ENCODE data around the gene STARD10. TPM values are rescaled to one million over a fixed set of nuclear protein-coding genes. Genes with fewer than 3 reads are reported as not detected.
A peak's percentile ranks its signal among the peaks of the same experiment; 100 is the strongest.

The STARD10 gene
- total RNA-seq, 4 donors from 2014 or later, result 39.1 to 103 (median 71.1) TPM

- Histone ChIP-seq H3K36me3 (no peaks in the 10 kb centered on the region), H3K9me3 (no peaks in the 10 kb centered on the region), H3K27ac (no peak overlapping the region), H3K27me3 (no peaks in the 10 kb centered on the region), H3K4me1 (peaks cover 6 to 9% of the 10 kb centered on the region in 2 donors), H3K4me3 (no peak overlapping the region)
- ATAC-seq (no peak), DNase-seq (no peak)
- TF ChIP-seq POLR2A (IDR thresholded peaks at IDR 0.05), result no peak
- no peak for TF ChIP-seq CTCF (IDR thresholded peaks at IDR 0.05 in 4 of 5, conservative IDR thresholded peaks at IDR 0.05 in 1 of 5)
- in situ Hi-C loops (cut with MboI; ENCODE audit: low sequenced_read_pairs in 4 of 4) (loop anchor here (5.0 to 10.0 kb wide), 4 partner anchors 56 to 448 kb away; partner anchors contain the start of gene STARD10 (in 1 of the 4)), intact Hi-C loops (cut with DNase I; ENCODE audit: low total_unique reads) (no loop called here)
Measured at GRCh38 chr11:72726266-72727220, 67.3 kb downstream of the STARD10 start.

- intact Hi-C loops (cut with DNase I; ENCODE audit: low total_unique reads), result loop anchor here (1.0 to 2.0 kb wide), 3 partner anchors 68 to 451 kb away; partner anchors contain the start of gene ATG16L2
- Histone ChIP-seq H3K4me1 (peaks cover 14 to 18% of the 10 kb centered on the region in 2 donors), H3K9me3 (no peaks in the 10 kb centered on the region), H3K27me3 (no peaks in the 10 kb centered on the region), H3K36me3 (no peaks in the 10 kb centered on the region), H3K4me3 (no peak overlapping the region), H3K27ac (peak overlapping the region in 1 of 4 donors; percentile 10)
- TF ChIP-seq CTCF (IDR thresholded peaks at IDR 0.05 in 4 of 5, conservative IDR thresholded peaks at IDR 0.05 in 1 of 5), result no peak
- no peak for TF ChIP-seq POLR2A (IDR thresholded peaks at IDR 0.05)
- in situ Hi-C loops (cut with MboI; ENCODE audit: low sequenced_read_pairs in 4 of 4), result loop anchor here (5.0 to 10.0 kb wide), 4 partner anchors 57 to 449 kb away; partner anchors contain the start of gene STARD10 (in 1 of the 4)
- ATAC-seq, result no peak
- DNase-seq, result no peak
Measured at GRCh38 chr11:72725724-72726028, 68.2 kb downstream of the STARD10 start.

GRCh38 chr11:72724851-72725723, 68.8 kb downstream of the STARD10 start:
- TF ChIP-seq POLR2A (IDR thresholded peaks at IDR 0.05) (no peak), CTCF (IDR thresholded peaks at IDR 0.05 in 4 of 5, conservative IDR thresholded peaks at IDR 0.05 in 1 of 5) (peak; percentile 87 to 93 (median 92))
- H3K4me1 ChIP-seq, result peaks cover 20 to 24% of the 10 kb centered on the region in 2 donors
- in situ Hi-C loops (cut with MboI; ENCODE audit: low sequenced_read_pairs in 4 of 4) (loop anchor here (5.0 to 25.0 kb wide), 5 partner anchors 57 to 462 kb away; partner anchors contain the start of gene STARD10 (in 2 of the 4)), intact Hi-C loops (cut with DNase I; ENCODE audit: low total_unique reads) (loop anchor here (1.0 to 2.0 kb wide), 3 partner anchors 68 to 452 kb away; partner anchors contain the start of gene ATG16L2)
- peak; percentile 34 to 40 for ATAC-seq
- no peaks in the 10 kb centered on the region for H3K36me3 ChIP-seq
- peak; percentile 49 to 69 for DNase-seq
- no peaks in the 10 kb centered on the region for H3K27me3 ChIP-seq
- peak overlapping the region in 1 of 4 donors; percentile 10 for H3K27ac ChIP-seq
- H3K4me3 ChIP-seq, result no peak overlapping the region
- no peaks in the 10 kb centered on the region for H3K9me3 ChIP-seq

GRCh38 chr11:72724021-72724551, 69.8 kb downstream of the STARD10 start:
- Histone ChIP-seq H3K27me3 (no peaks in the 10 kb centered on the region), H3K4me1 (peaks cover 30 to 34% of the 10 kb centered on the region in 2 donors), H3K36me3 (no peaks in the 10 kb centered on the region), H3K27ac (no peak overlapping the region), H3K9me3 (no peaks in the 10 kb centered on the region), H3K4me3 (no peak overlapping the region)
- in situ Hi-C loops (cut with MboI; ENCODE audit: low sequenced_read_pairs in 4 of 4), result loop anchor here in 3 of 4 donors (5.0 to 25.0 kb wide), 4 partner anchors 61 to 463 kb away; partner anchors contain the start of gene STARD10 (in 1 of the 3)
- TF ChIP-seq POLR2A (IDR thresholded peaks at IDR 0.05), result no peak
- TF ChIP-seq CTCF (IDR thresholded peaks at IDR 0.05 in 4 of 5, conservative IDR thresholded peaks at IDR 0.05 in 1 of 5), result no peak
- intact Hi-C loops (cut with DNase I; ENCODE audit: low total_unique reads), result loop anchor here (2.0 kb wide), 2 partner anchors 91 to 453 kb away; partner anchors contain the start of gene ATG16L2
- ATAC-seq (no peak), DNase-seq (no peak)

Data from gastrocnemius medialis (tissue), 4 donors.